Measurements from ENCODE around the gene PRG3. TPM values are rescaled to one million over a fixed set of nuclear protein-coding genes. Genes with fewer than 3 reads are reported as not detected.

The PRG3 gene
- total RNA-seq, 1 experiment from 2014 or later = not detected

DNA sequence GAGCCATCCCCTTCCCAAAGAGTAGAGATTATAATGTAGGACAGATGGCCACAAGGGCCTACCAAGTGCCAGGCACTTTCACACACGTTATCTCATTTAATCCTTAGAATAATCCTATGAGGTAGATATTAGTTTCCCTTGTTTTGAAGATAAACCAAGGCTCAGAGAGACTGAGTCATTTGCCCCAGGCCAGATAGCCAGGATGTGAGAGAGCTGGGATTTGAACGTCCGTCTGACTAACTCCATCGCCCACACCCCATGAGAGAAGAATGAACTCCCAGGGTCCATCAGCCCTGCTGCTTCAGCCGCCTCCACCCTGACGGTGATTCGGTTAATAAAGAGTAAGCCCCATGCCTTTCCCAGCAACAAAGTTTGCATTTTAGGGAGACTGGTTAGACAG, 10.7 kb downstream of the PRG3 start:
- POLR2A ChIA-PET = no interaction called here
- no peak for DNase-seq (ENCODE audit: low read depth, low spot score)
- TF ChIP-seq YY1 (IDR thresholded peaks at IDR 0.05; ENCODE audit: extremely low read depth, insufficient replicate concordance, low read depth, low read length) (no peak), RAD21 (IDR thresholded peaks at IDR 0.05; ENCODE audit: low read depth) (no peak)
- no peak overlapping the region for H3K9ac ChIP-seq (ENCODE audit: low read length)
- H3K27me3 ChIP-seq (ENCODE audit: insufficient read depth, low read length) = no peaks in the 10 kb centered on the region
- CTCF ChIA-PET = no interaction called here
- intact Hi-C loops (cut with micrococcal nuclease) = no loop called here
- H3K36me3 ChIP-seq (ENCODE audit: control insufficient read depth in 1 of 2, insufficient read depth in 2 of 2, low read length in 2 of 2) = no peaks in the 10 kb centered on the region
- no peak for ATAC-seq
- BruUV-seq (replicated peaks) = no TSS peak
- RAD21 ChIA-PET (ENCODE audit: low non-redundant PET in 1 of 2, low total read pairs in 2 of 2, uncharacterized antibody in 2 of 2, unreplicated experiment in 2 of 2) = no interaction called here
- H3K27ac ChIP-seq (ENCODE audit: low read depth, low read length) = no peak overlapping the region
- H3K4me2 ChIP-seq (ENCODE audit: low read length) = no peak overlapping the region
- H3K4me3 ChIP-seq (replicated peaks in 1 of 2; ENCODE audit: low read depth in 1 of 2, low read length in 2 of 2) = no peak overlapping the region
- H3K9me3 ChIP-seq (ENCODE audit: control insufficient read depth in 1 of 2, insufficient read depth in 1 of 2, low read depth in 1 of 2, low read length in 2 of 2) = no peaks in the 10 kb centered on the region
- no peaks in the 10 kb centered on the region for H3K79me2 ChIP-seq (ENCODE audit: insufficient read depth, low read length)
- no peaks in the 10 kb centered on the region for H4K20me1 ChIP-seq (ENCODE audit: insufficient read depth)
- no peaks in the 10 kb centered on the region for H3K4me1 ChIP-seq (ENCODE audit: control insufficient read depth in 1 of 2, insufficient read depth in 2 of 2, low read length in 2 of 2)
- H3K9me2 ChIP-seq (ENCODE audit: insufficient read depth) = no peaks in the 10 kb centered on the region
- no peak overlapping the region for H2AFZ ChIP-seq (ENCODE audit: low read depth, low read length, poor library complexity, severe bottlenecking)

DNA sequence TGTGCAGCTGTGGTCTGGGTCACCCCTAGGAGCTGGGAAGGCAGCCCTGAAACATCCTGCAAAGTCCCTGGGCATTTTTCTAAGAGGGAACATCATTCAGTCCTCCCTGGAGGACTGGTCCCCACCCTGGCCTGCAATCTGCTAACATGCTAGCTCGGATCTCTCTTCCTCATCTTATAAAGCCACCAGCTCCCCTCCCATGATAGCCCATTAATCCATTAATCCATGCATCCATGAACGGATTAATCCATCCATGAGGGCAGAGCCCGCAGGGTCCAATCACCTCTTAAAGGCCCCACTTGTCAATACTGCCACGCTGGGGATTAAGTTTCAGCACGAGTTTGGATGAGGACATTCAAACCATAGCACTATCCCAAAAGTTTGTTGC, 12.1 kb downstream of the PRG3 start:
- POLR2A ChIA-PET = no interaction called here
- Histone ChIP-seq H4K20me1 (ENCODE audit: insufficient read depth) (no peaks in the 10 kb centered on the region), H3K36me3 (ENCODE audit: control insufficient read depth in 1 of 2, insufficient read depth in 2 of 2, low read length in 2 of 2) (no peaks in the 10 kb centered on the region), H3K27ac (ENCODE audit: low read depth, low read length) (no peak overlapping the region), H3K9me2 (ENCODE audit: insufficient read depth) (no peaks in the 10 kb centered on the region), H3K9ac (ENCODE audit: low read length) (no peak overlapping the region), H3K4me3 (replicated peaks in 1 of 2; ENCODE audit: low read depth in 1 of 2, low read length in 2 of 2) (no peak overlapping the region), H3K4me2 (ENCODE audit: low read length) (no peak overlapping the region), H3K27me3 (ENCODE audit: insufficient read depth, low read length) (no peaks in the 10 kb centered on the region), H2AFZ (ENCODE audit: low read depth, low read length, poor library complexity, severe bottlenecking) (no peak overlapping the region), H3K9me3 (ENCODE audit: control insufficient read depth in 1 of 2, insufficient read depth in 1 of 2, low read depth in 1 of 2, low read length in 2 of 2) (no peaks in the 10 kb centered on the region), H3K4me1 (ENCODE audit: control insufficient read depth in 1 of 2, insufficient read depth in 2 of 2, low read length in 2 of 2) (no peaks in the 10 kb centered on the region), H3K79me2 (ENCODE audit: insufficient read depth, low read length) (no peaks in the 10 kb centered on the region)
- RAD21 ChIA-PET (ENCODE audit: low non-redundant PET in 1 of 2, low total read pairs in 2 of 2, uncharacterized antibody in 2 of 2, unreplicated experiment in 2 of 2) = no interaction called here
- TF ChIP-seq EZH2phosphoT487 (IDR thresholded peaks at IDR 0.05; ENCODE audit: borderline replicate concordance) (no peak), RAD21 (IDR thresholded peaks at IDR 0.05; ENCODE audit: low read depth) (no peak), SP1 (IDR thresholded peaks at IDR 0.05; ENCODE audit: low read depth) (no peak), ELF1 (IDR thresholded peaks at IDR 0.05; ENCODE audit: borderline replicate concordance, low read depth) (no peak), SRF (IDR thresholded peaks at IDR 0.05; ENCODE audit: low read depth) (no peak), EZH2 (IDR thresholded peaks at IDR 0.05) (no peak), POLR2A (IDR thresholded peaks at IDR 0.05; ENCODE audit: borderline replicate concordance, extremely low read depth, insufficient read depth, insufficient read length) (no peak), ZNF274 (IDR thresholded peaks at IDR 0.05; ENCODE audit: low read depth, low read length) (no peak), TCF7L2 (IDR thresholded peaks at IDR 0.05; ENCODE audit: borderline replicate concordance, extremely low read depth, insufficient read depth, insufficient read length) (no peak), EGR1 (IDR thresholded peaks at IDR 0.05; ENCODE audit: low read depth) (no peak), CBX3 (IDR thresholded peaks at IDR 0.05; ENCODE audit: low read depth) (no peak), POLR2AphosphoS5 (IDR thresholded peaks at IDR 0.05; ENCODE audit: low read depth, low read length) (no peak), YY1 (IDR thresholded peaks at IDR 0.05; ENCODE audit: extremely low read depth, insufficient replicate concordance, low read depth, low read length) (no peak), CEBPB (IDR thresholded peaks at IDR 0.05; ENCODE audit: low read depth) (no peak), JUND (IDR thresholded peaks at IDR 0.05) (no peak)
- TF ChIP-seq, protein P1, sequence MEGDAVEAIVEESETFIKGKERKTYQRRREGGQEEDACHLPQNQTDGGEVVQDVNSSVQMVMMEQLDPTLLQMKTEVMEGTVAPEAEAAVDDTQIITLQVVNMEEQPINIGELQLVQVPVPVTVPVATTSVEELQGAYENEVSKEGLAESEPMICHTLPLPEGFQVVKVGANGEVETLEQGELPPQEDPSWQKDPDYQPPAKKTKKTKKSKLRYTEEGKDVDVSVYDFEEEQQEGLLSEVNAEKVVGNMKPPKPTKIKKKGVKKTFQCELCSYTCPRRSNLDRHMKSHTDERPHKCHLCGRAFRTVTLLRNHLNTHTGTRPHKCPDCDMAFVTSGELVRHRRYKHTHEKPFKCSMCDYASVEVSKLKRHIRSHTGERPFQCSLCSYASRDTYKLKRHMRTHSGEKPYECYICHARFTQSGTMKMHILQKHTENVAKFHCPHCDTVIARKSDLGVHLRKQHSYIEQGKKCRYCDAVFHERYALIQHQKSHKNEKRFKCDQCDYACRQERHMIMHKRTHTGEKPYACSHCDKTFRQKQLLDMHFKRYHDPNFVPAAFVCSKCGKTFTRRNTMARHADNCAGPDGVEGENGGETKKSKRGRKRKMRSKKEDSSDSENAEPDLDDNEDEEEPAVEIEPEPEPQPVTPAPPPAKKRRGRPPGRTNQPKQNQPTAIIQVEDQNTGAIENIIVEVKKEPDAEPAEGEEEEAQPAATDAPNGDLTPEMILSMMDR (IDR thresholded peaks at IDR 0.05 in 2 of 3, conservative IDR thresholded peaks at IDR 0.05 in 1 of 3; ENCODE audit: borderline replicate concordance in 1 of 3, insufficient read depth in 1 of 3, low read depth in 2 of 3, low read length in 2 of 3) = no peak
- TF ChIP-seq, protein P2, sequence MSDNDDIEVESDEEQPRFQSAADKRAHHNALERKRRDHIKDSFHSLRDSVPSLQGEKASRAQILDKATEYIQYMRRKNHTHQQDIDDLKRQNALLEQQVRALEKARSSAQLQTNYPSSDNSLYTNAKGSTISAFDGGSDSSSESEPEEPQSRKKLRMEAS (IDR thresholded peaks at IDR 0.05) = no peak
- TF ChIP-seq, protein P3, sequence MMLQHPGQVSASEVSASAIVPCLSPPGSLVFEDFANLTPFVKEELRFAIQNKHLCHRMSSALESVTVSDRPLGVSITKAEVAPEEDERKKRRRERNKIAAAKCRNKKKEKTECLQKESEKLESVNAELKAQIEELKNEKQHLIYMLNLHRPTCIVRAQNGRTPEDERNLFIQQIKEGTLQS (IDR thresholded peaks at IDR 0.05) = no peak
- TF ChIP-seq, protein P4, sequence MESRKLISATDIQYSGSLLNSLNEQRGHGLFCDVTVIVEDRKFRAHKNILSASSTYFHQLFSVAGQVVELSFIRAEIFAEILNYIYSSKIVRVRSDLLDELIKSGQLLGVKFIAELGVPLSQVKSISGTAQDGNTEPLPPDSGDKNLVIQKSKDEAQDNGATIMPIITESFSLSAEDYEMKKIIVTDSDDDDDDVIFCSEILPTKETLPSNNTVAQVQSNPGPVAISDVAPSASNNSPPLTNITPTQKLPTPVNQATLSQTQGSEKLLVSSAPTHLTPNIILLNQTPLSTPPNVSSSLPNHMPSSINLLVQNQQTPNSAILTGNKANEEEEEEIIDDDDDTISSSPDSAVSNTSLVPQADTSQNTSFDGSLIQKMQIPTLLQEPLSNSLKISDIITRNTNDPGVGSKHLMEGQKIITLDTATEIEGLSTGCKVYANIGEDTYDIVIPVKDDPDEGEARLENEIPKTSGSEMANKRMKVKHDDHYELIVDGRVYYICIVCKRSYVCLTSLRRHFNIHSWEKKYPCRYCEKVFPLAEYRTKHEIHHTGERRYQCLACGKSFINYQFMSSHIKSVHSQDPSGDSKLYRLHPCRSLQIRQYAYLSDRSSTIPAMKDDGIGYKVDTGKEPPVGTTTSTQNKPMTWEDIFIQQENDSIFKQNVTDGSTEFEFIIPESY (IDR thresholded peaks at IDR 0.05; ENCODE audit: extremely low read depth, insufficient replicate concordance, low read length) = no peak
- DNase-seq (ENCODE audit: low read depth, low spot score) (no peak), ATAC-seq (no peak)
- intact Hi-C loops (cut with micrococcal nuclease) = no loop called here
- CTCF ChIA-PET = no interaction called here
- BruUV-seq (replicated peaks) = no TSS peak
